HFFc6 (cell line): Measurements from ENCODE around the gene SHISA6. TPM values are rescaled to one million over a fixed set of nuclear protein-coding genes. Genes with fewer than 3 reads are reported as not detected.

Experiments
- DNase-seq: peaks from one replicate; pipeline ENCODE4 v3.0.0-alpha.2; 2018
- H3K27ac Mint-ChIP-seq: 2 replicates; pipeline ENCODE4 v1.8.0; 2020; ENCODE audit warnings: mild to moderate bottlenecking, mixed read lengths
- H3K27me3 Mint-ChIP-seq: 2 replicates; pipeline ENCODE4 v1.8.0; 2021; ENCODE audit warnings: mild to moderate bottlenecking, moderate library complexity, mixed read lengths; ENCODE audit not compliant: insufficient read depth
- H3K36me3 Mint-ChIP-seq: 2 replicates; pipeline ENCODE4 v1.8.0; 2021; ENCODE audit warnings: low read depth, mixed read lengths
- H3K4me1 Mint-ChIP-seq: 2 replicates; pipeline ENCODE4 v1.8.0; 2020; ENCODE audit warnings: low read depth, mixed read lengths
- H3K4me3 Mint-ChIP-seq: 2 replicates; pipeline ENCODE4 v1.8.0; 2020; ENCODE audit warnings: mild to moderate bottlenecking, moderate library complexity, mixed read lengths
- H3K9me3 Mint-ChIP-seq: 2 replicates; pipeline ENCODE4 v1.8.0; 2020; ENCODE audit warnings: mild to moderate bottlenecking, mixed read lengths
- CTCF ChIP-seq: fragments of 200-600 bp; sonication (generic); IDR thresholded peaks from 2 replicates; pipeline ENCODE4 v1.5.0; 2021; ENCODE audit warnings: antibody characterized with exemption, mild to moderate bottlenecking
- total RNA-seq, 6 experiments: library from RNA; stranded (reverse); fragmentation: NEBNext Ultra II Directional; extraction: Animal tissue kit (Norgen Biotek cat#: 25700); gene quantifications; 2 replicates in 1 of 6; 3 replicates in 5 of 6; pipeline ENCODE4 v1.2.3, GENCODE V29; 2021

The SHISA6 gene
- total RNA-seq, 6 experiments from 2014 or later = not detected

GRCh38 chr17:11610999-11611566 lies 370.1 kb downstream of the SHISA6 start:
- H3K4me3 Mint-ChIP-seq = no peak overlapping the region
- no peak for TF ChIP-seq CTCF
- DNase-seq = no peak

GRCh38 chr17:11612956-11613355 lies 371.9 kb downstream of the SHISA6 start:
- no peak for TF ChIP-seq CTCF
- H3K36me3 Mint-ChIP-seq = peaks cover 4% of the 10 kb centered on the region; the same call in 1 of the 2 replicates
- H3K4me3 Mint-ChIP-seq = no peak overlapping the region
- H3K9me3 Mint-ChIP-seq = peaks cover 71% of the 10 kb centered on the region
- DNase-seq = no peak
- no peaks in the 10 kb centered on the region for H3K27me3 Mint-ChIP-seq
- H3K4me1 Mint-ChIP-seq = no peaks in the 10 kb centered on the region
- no peak overlapping the region for H3K27ac Mint-ChIP-seq

More at GRCh38 chr17:11610999-11611566, 370.1 kb downstream of the SHISA6 start:
- no peaks in the 10 kb centered on the region for H3K27me3 Mint-ChIP-seq
- peaks cover 69% of the 10 kb centered on the region for H3K9me3 Mint-ChIP-seq
- no peak overlapping the region for H3K27ac Mint-ChIP-seq
- peaks cover 4% of the 10 kb centered on the region; the same call in 1 of the 2 replicates for H3K36me3 Mint-ChIP-seq
- no peaks in the 10 kb centered on the region for H3K4me1 Mint-ChIP-seq
